IMR-90 (cell line): ENCODE measurements around the gene CSKMT. TPM values are rescaled to one million over a fixed set of nuclear protein-coding genes. Genes with fewer than 3 reads are reported as not detected.

Experiments used
- ATAC-seq: fragments of 200-7000 bp; cut with Tn5 transposase; 2 replicates; pipeline ENCODE4 v1.9.1; 2020; ENCODE audit warnings: low read depth, mild to moderate bottlenecking, moderate library complexity
- BruUV-seq: library from RNA; stranded (reverse); fragments of 400-500 nt; replicated peaks from 2 replicates; lab custom pipeline; 2021; lab: Mats Ljungman, UMichigan
- CTCF ChIA-PET: fragments of 300-600 bp; formaldehyde crosslinking; extraction: SDS; loops from one replicate; lab custom pipeline; 2021; ENCODE audit warnings: antibody characterized with exemption; lab: Yijun Ruan, JAX
- POLR2A ChIA-PET: fragments of 300-600 bp; sonication (Branson Sonifier 250); formaldehyde crosslinking; loops from one replicate; lab custom pipeline; 2022; ENCODE audit warnings: antibody characterized with exemption; ENCODE audit not compliant: unreplicated experiment; lab: Charles Lee
- DNase-seq: peaks from one replicate; pipeline ENCODE4 v3.0.0; 2013
- H2AFZ ChIP-seq: replicated peaks from 2 replicates; pipeline ENCODE3; 2013; ENCODE audit warnings: low read length, mild to moderate bottlenecking; ENCODE audit not compliant: poor library complexity
- H2AK5ac ChIP-seq: 2 replicates; pipeline ENCODE4 v1.6.1; 2013; ENCODE audit warnings: low read depth, low read length, inconsistent platforms
- H2AK9ac ChIP-seq: replicated peaks from 2 replicates; pipeline ENCODE3; 2013; ENCODE audit warnings: mild to moderate bottlenecking, low read depth, low read length, moderate library complexity; ENCODE audit not compliant: poor library complexity
- H2BK120ac ChIP-seq: 2 replicates; pipeline ENCODE4 v1.6.1; 2013; ENCODE audit warnings: low read depth, low read length, inconsistent platforms
- H2BK15ac ChIP-seq: 3 replicates; pipeline ENCODE4 v1.6.1; 2013; ENCODE audit warnings: low read depth, low read length, inconsistent platforms
- H2BK20ac ChIP-seq: 2 replicates; pipeline ENCODE4 v1.6.1; 2013; ENCODE audit warnings: low read depth, mild to moderate bottlenecking, inconsistent platforms, low read length, moderate library complexity
- H2BK5ac ChIP-seq: 2 replicates; pipeline ENCODE4 v1.6.1; 2013; ENCODE audit warnings: mild to moderate bottlenecking, low read depth, low read length, inconsistent platforms; ENCODE audit not compliant: poor library complexity, severe bottlenecking
- H3K14ac ChIP-seq: replicated peaks from 2 replicates; pipeline ENCODE4 v1.6.1; 2013; ENCODE audit warnings: low read depth, low read length, inconsistent platforms
- H3K18ac ChIP-seq: 2 replicates; pipeline ENCODE4 v1.6.1; 2013; ENCODE audit warnings: low read depth, low read length, control low read depth
- H3K23ac ChIP-seq: 2 replicates; pipeline ENCODE4 v1.6.1; 2013; ENCODE audit warnings: low read depth, low read length, inconsistent platforms
- H3K27ac ChIP-seq: 2 replicates; pipeline ENCODE4 v1.5.1; 2013; ENCODE audit warnings: mild to moderate bottlenecking, control low read depth, low read length; ENCODE audit not compliant: insufficient read depth
- H3K27me3 ChIP-seq: 2 replicates; pipeline ENCODE4 v1.6.1; 2013; ENCODE audit warnings: low read length; ENCODE audit not compliant: control insufficient read depth, insufficient read depth
- H3K36me3 ChIP-seq: 2 replicates; pipeline ENCODE4 v1.6.1; 2013; ENCODE audit warnings: low read length, mixed read lengths; ENCODE audit not compliant: control insufficient read depth, insufficient read depth
- H3K4ac ChIP-seq: 2 replicates; pipeline ENCODE4 v1.6.1; 2013; ENCODE audit warnings: low read depth, low read length, inconsistent platforms
- H3K4me1 ChIP-seq: 2 replicates; pipeline ENCODE4 v1.6.1; 2013; ENCODE audit warnings: low read length, mixed read lengths; ENCODE audit not compliant: control insufficient read depth, insufficient read depth
- H3K4me2 ChIP-seq: 2 replicates; pipeline ENCODE4 v1.6.1; 2013; ENCODE audit warnings: low read depth, mild to moderate bottlenecking, control low read depth, low read length, moderate library complexity
- H3K4me3 ChIP-seq: 2 replicates; pipeline ENCODE4 v1.5.1; 2013; ENCODE audit warnings: low read depth, mild to moderate bottlenecking, control low read depth, low read length, moderate library complexity; ENCODE audit not compliant: insufficient read depth
- H3K56ac ChIP-seq: 2 replicates; pipeline ENCODE4 v1.6.1; 2013; ENCODE audit warnings: low read length, inconsistent platforms; ENCODE audit not compliant: insufficient read depth; ENCODE audit errors: extremely low read depth
- H3K79me1 ChIP-seq, 2 experiments: 2 replicates each; pipeline ENCODE4 v1.6.1; 2013; ENCODE audit warnings: low read length in 2 of 2, inconsistent platforms in 1 of 2, low read depth in 1 of 2
- H3K9ac ChIP-seq: 2 replicates; pipeline ENCODE4 v1.6.1; 2013; ENCODE audit warnings: low read depth, low read length, control low read depth
- H3K9me1 ChIP-seq: 2 replicates; pipeline ENCODE4 v1.6.1; 2013; ENCODE audit warnings: low read length, inconsistent platforms; ENCODE audit not compliant: insufficient read depth
- H3K9me3 ChIP-seq: 2 replicates; pipeline ENCODE4 v1.6.1; 2013; ENCODE audit warnings: low read length; ENCODE audit not compliant: control insufficient read depth, insufficient read depth
- H4K20me1 ChIP-seq: 2 replicates; pipeline ENCODE4 v1.6.1; 2013; ENCODE audit warnings: low read length, inconsistent platforms; ENCODE audit not compliant: insufficient read depth
- H4K5ac ChIP-seq: 2 replicates; pipeline ENCODE4 v1.6.1; 2013; ENCODE audit warnings: mild to moderate bottlenecking, low read depth, low read length, control low read depth
- H4K8ac ChIP-seq, 2 experiments: 2 replicates each; pipeline ENCODE4 v1.6.1; 2013; ENCODE audit warnings: low read depth in 2 of 2, low read length in 2 of 2, control low read depth in 1 of 2, inconsistent platforms in 1 of 2
- H4K91ac ChIP-seq: 2 replicates; pipeline ENCODE4 v1.6.1; 2013; ENCODE audit warnings: low read depth, low read length, inconsistent platforms; ENCODE audit not compliant: insufficient read depth
- BHLHE40 ChIP-seq: fragments of 150-350 bp; IDR thresholded peaks from 2 replicates; pipeline ENCODE4 v1.6.1; 2016; ENCODE audit warnings: mild to moderate bottlenecking, low read depth, low read length
- CHD1 ChIP-seq: IDR thresholded peaks from 2 replicates; pipeline ENCODE4 v1.6.1; 2012; ENCODE audit warnings: low read depth, low read length, improper control_type of control experiment
- MAFK ChIP-seq: IDR thresholded peaks from 2 replicates; pipeline ENCODE4 v1.6.1; 2012; ENCODE audit warnings: low read depth, low read length, improper control_type of control experiment
- NFE2L2 ChIP-seq: fragments of 150-350 bp; IDR thresholded peaks from 2 replicates; pipeline ENCODE4 v1.6.1; 2016; ENCODE audit warnings: low read depth, mild to moderate bottlenecking, low read length
- RFX5 ChIP-seq: IDR thresholded peaks from 2 replicates; pipeline ENCODE4 v1.8.0; 2012; ENCODE audit warnings: low read depth, mild to moderate bottlenecking, low read length, moderate library complexity
- SMC3 ChIP-seq: fragments of 150-350 bp; IDR thresholded peaks from 2 replicates; pipeline ENCODE4 v1.6.1; 2016; ENCODE audit warnings: low read depth, mild to moderate bottlenecking, antibody characterized with exemption, low read length, moderate library complexity
- WGBS, 2 experiments: methylation state at CpG; one replicate each; pipeline versions ENCODE4 v1.1.5 to v1.1.7; 2013; ENCODE audit warnings: missing lambda C conversion rate in 2 of 2; ENCODE audit not compliant: insufficient read length in 1 of 2; ENCODE audit errors: extremely low coverage in 2 of 2; 5-methylcytosine and 5-hydroxymethylcytosine counted together
- dilution Hi-C: fragments of 300-500 bp; cut with HindIII; formaldehyde crosslinking; loops from one replicate; pipeline ENCODE4 v1.14.3; 2018; ENCODE audit warnings: low sequenced_read_pairs; ENCODE audit not compliant: unreplicated experiment
- in situ Hi-C: fragments of 300-500 bp; cut with MboI; formaldehyde crosslinking; loops from 3 replicates; pipeline ENCODE4 v1.14.3; 2019; ENCODE audit warnings: low sequenced_read_pairs, inconsistent platforms, mixed read lengths
- intact Hi-C: fragments of 100-400 bp; cut with micrococcal nuclease; formaldehyde crosslinking; loops from 2 replicates; pipeline ENCODE4 v1.10.0; 2022
- polyA plus RNA-seq, 3 experiments: library from polyadenylated mRNA; depleted of rRNA; stranded (reverse); fragments of >200 nt; gene quantifications; 2 replicates each; pipeline ENCODE4 v1.2.3, GENCODE V29; 2012; ENCODE audit warnings: low replicate concordance in 1 of 3
- total RNA-seq: library from RNA; depleted of rRNA; stranded (reverse); fragments of >200 nt; gene quantifications from 2 replicates; pipeline ENCODE4 v1.2.3, GENCODE V29; 2012
- TF ChIP-seq, protein P1 (sequence below): fragments of 150-350 bp; IDR thresholded peaks from 2 replicates; pipeline ENCODE4 v1.6.1; 2016; ENCODE audit warnings: low read depth, mild to moderate bottlenecking, low read length, moderate library complexity, borderline replicate concordance
- TF ChIP-seq, protein P2 (sequence below): fragments of 150-350 bp; IDR thresholded peaks from 2 replicates; pipeline ENCODE4 v1.6.1; 2017; ENCODE audit warnings: mild to moderate bottlenecking, antibody characterized with exemption, low read length, low read depth

Gene CSKMT
- total and polyA plus RNA-seq, 2 of the 4 experiments (the other 2 are of a cell fraction), result 5.3 to 7.9 TPM

DNA sequence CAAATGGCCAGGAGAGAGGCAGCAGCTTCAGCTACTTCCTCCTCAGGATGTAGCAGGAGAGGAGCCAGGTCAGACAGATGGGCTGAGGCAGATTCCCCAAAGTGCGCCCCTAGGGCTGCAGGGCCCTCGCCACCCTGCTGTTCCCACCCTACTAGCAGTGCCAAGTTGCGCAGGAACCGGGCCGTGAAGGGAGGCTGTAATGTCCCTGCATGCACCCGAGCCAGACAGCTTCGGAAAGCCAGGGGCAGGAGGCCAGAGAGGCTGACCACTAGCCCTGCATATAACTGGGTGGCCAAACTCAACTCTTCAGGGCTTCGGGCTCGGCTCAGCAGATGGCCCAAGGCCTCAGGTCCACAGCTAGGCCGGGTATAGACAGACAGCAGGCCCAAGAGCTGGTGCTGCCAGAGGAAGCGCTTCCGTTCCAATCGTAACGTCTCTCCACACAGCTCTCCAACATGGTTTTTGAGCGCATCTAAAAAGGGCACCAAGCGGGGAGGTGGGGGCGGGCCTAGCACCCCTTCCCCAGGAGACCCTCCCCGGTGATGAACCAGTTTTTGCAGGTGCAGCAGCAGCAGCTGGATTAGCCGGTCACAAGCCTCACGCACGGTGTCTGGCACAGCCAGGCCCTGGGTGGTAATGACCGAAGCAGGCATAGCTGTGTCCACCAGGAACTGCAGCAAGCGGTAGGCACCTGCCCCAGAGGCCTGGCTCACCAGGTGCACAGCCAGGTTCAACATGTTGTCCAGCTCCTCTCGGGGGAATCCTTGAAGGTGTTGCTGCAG, 16.7 kb upstream of the CSKMT start:
- Histone ChIP-seq H3K4me3 (no peak overlapping the region), H3K79me1 (peaks cover 6 to 57% of the 10 kb centered on the region in 2 experiments), H2BK5ac (no peak overlapping the region), H2AK9ac (no peak overlapping the region), H3K9ac (no peak overlapping the region), H2AK5ac (no peak overlapping the region), H2AFZ (no peak overlapping the region), H2BK15ac (no peak overlapping the region), H4K20me1 (peaks cover 17% of the 10 kb centered on the region), H3K56ac (no peak overlapping the region), H4K5ac (no peak overlapping the region), H3K27ac (no peak overlapping the region), H3K27me3 (no peaks in the 10 kb centered on the region), H3K4ac (no peak overlapping the region), H3K23ac (no peak overlapping the region), H3K9me3 (no peaks in the 10 kb centered on the region), H3K14ac (no peak overlapping the region), H4K91ac (no peak overlapping the region), H3K18ac (no peak overlapping the region), H3K9me1 (0 out of 2 replicates have a peak, but pooled peaks cover 7% of the 10 kb centered on the region), H3K4me1 (peaks cover 8% of the 10 kb centered on the region), H2BK20ac (no peak overlapping the region), H4K8ac (no peak overlapping the region), H3K4me2 (no peak overlapping the region), H3K36me3 (peaks cover 32% of the 10 kb centered on the region), H2BK120ac (no peak overlapping the region)
- no peak for DNase-seq
- WGBS, 2 experiments, result 95% methylated on average over 18 of the region's 24 CpGs; no CpG with 5 or more reads in 1 of the 2 experiments
- no peak for ATAC-seq
- TF ChIP-seq NFE2L2, result no peak
- TF ChIP-seq BHLHE40, result no peak
- TF ChIP-seq, protein P1, sequence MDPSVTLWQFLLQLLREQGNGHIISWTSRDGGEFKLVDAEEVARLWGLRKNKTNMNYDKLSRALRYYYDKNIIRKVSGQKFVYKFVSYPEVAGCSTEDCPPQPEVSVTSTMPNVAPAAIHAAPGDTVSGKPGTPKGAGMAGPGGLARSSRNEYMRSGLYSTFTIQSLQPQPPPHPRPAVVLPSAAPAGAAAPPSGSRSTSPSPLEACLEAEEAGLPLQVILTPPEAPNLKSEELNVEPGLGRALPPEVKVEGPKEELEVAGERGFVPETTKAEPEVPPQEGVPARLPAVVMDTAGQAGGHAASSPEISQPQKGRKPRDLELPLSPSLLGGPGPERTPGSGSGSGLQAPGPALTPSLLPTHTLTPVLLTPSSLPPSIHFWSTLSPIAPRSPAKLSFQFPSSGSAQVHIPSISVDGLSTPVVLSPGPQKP, result no peak
- TF ChIP-seq, protein P2, sequence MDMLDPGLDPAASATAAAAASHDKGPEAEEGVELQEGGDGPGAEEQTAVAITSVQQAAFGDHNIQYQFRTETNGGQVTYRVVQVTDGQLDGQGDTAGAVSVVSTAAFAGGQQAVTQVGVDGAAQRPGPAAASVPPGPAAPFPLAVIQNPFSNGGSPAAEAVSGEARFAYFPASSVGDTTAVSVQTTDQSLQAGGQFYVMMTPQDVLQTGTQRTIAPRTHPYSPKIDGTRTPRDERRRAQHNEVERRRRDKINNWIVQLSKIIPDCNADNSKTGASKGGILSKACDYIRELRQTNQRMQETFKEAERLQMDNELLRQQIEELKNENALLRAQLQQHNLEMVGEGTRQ, result no peak
- no peak for TF ChIP-seq SMC3
- no peak for TF ChIP-seq CHD1
- TF ChIP-seq MAFK, result no peak
- TF ChIP-seq RFX5, result no peak
- no TSS peak for BruUV-seq
- in situ Hi-C loops (no loop called here), intact Hi-C loops (no loop called here), dilution Hi-C loops (no loop called here)
- ChIA-PET POLR2A (no interaction called here), CTCF (no interaction called here)
